GM23338 (cell line): Measurements from ENCODE around the gene NPPA. TPM values are rescaled to one million over a fixed set of nuclear protein-coding genes. Genes with fewer than 3 reads are reported as not detected.

Experiments used
- ATAC-seq: fragments of 200-7000 bp; cut with Tn5 transposase; 3 replicates; pipeline ENCODE4 v1.9.1; 2020
- DNase-seq: peaks from one replicate; pipeline ENCODE4 v3.0.0-alpha.2; 2015; ENCODE audit warnings: low spot score
- H2AFZ ChIP-seq: fragments of 200-600 bp; sonication (generic); 2 replicates; pipeline ENCODE4 v1.8.0; 2016; ENCODE audit warnings: antibody characterized with exemption, mild to moderate bottlenecking, moderate library complexity
- H3F3A ChIP-seq: fragments of 200-600 bp; sonication (generic); replicated peaks from 2 replicates; pipeline ENCODE4 v1.8.0; 2017; ENCODE audit warnings: antibody characterized with exemption, mixed run types, low read depth
- H3K27ac ChIP-seq: fragments of 200-600 bp; sonication (generic); 2 replicates; pipeline ENCODE4 v1.6.1; 2016; ENCODE audit warnings: low read depth
- H3K27me3 ChIP-seq: fragments of 200-600 bp; sonication (generic); 2 replicates; pipeline ENCODE4 v1.8.0; 2016; ENCODE audit warnings: mild to moderate bottlenecking, mixed run types, moderate library complexity; ENCODE audit not compliant: insufficient read depth
- H3K36me3 ChIP-seq: fragments of 200-600 bp; sonication (generic); 2 replicates; pipeline ENCODE4 v1.8.0; 2016; ENCODE audit warnings: mild to moderate bottlenecking; ENCODE audit not compliant: insufficient read depth
- H3K4me1 ChIP-seq: fragments of 200-600 bp; sonication (generic); 2 replicates; pipeline ENCODE4 v1.8.0; 2016; ENCODE audit warnings: mild to moderate bottlenecking, moderate library complexity; ENCODE audit not compliant: insufficient read depth
- H3K4me2 ChIP-seq: fragments of 200-600 bp; sonication (generic); 2 replicates; pipeline ENCODE4 v1.7.1; 2017; ENCODE audit warnings: mixed run types
- H3K4me3 ChIP-seq: fragments of 200-600 bp; sonication (generic); 2 replicates; pipeline ENCODE4 v1.6.1; 2016; ENCODE audit warnings: mixed run types
- H3K79me2 ChIP-seq: fragments of 200-600 bp; sonication (generic); replicated peaks from 2 replicates; pipeline ENCODE4 v1.8.0; 2017; ENCODE audit warnings: mild to moderate bottlenecking; ENCODE audit not compliant: insufficient read depth
- H3K9me2 ChIP-seq: fragments of 200-600 bp; sonication (generic); 2 replicates; pipeline ENCODE4 v1.8.0; 2017; ENCODE audit not compliant: insufficient read depth
- H4K20me1 ChIP-seq: fragments of 200-600 bp; sonication (generic); replicated peaks from 2 replicates; pipeline ENCODE4 v1.8.0; 2017; ENCODE audit warnings: mild to moderate bottlenecking; ENCODE audit not compliant: insufficient read depth
- H3K27ac Mint-ChIP-seq: 2 replicates; pipeline ENCODE4 v1.8.0; 2020; ENCODE audit warnings: inconsistent platforms, mild to moderate bottlenecking, moderate library complexity, mixed read lengths
- H3K27me3 Mint-ChIP-seq: 3 replicates; pipeline ENCODE4 v1.8.0; 2022; ENCODE audit warnings: low read depth, mild to moderate bottlenecking, moderate library complexity, mixed read lengths, inconsistent platforms; ENCODE audit not compliant: insufficient read depth, poor library complexity
- H3K36me3 Mint-ChIP-seq: 3 replicates; pipeline ENCODE4 v1.8.0; 2021; ENCODE audit warnings: low read depth, mild to moderate bottlenecking, inconsistent platforms, moderate library complexity, mixed read lengths
- H3K4me1 Mint-ChIP-seq: 3 replicates; pipeline ENCODE4 v1.8.0; 2020; ENCODE audit warnings: mild to moderate bottlenecking, inconsistent platforms, mixed read lengths
- H3K4me3 Mint-ChIP-seq: 3 replicates; pipeline ENCODE4 v1.8.0; 2021; ENCODE audit warnings: moderate library complexity, mild to moderate bottlenecking, inconsistent platforms, mixed read lengths
- H3K9me3 Mint-ChIP-seq: 3 replicates; pipeline ENCODE4 v1.8.0; 2020; ENCODE audit warnings: moderate library complexity, mild to moderate bottlenecking, inconsistent platforms, mixed read lengths
- CREB1 ChIP-seq: fragments of 250-450 bp; sonication (Bioruptor Pico); IDR thresholded peaks from 2 replicates; pipeline ENCODE4 v1.5.0; 2020; ENCODE audit warnings: low read depth, mild to moderate bottlenecking, moderate library complexity
- CTCF ChIP-seq, 2 experiments: fragments of 200-600 bp in 1 of 2; sonication (generic) in 1 of 2; conservative IDR thresholded peaks; 2 replicates each; pipeline versions ENCODE4 v1.5.1 to v1.6.1; 2016 to 2017; ENCODE audit warnings: antibody characterized with exemption in 2 of 2, low read depth in 2 of 2, mild to moderate bottlenecking in 2 of 2, moderate library complexity in 1 of 2
- STAT1 ChIP-seq: IDR thresholded peaks from one replicate; pipeline ENCODE4 v1.6.1; 2016; ENCODE audit warnings: antibody characterized with exemption; ENCODE audit not compliant: unreplicated experiment
- ZNF331 ChIP-seq: fragments of 250-450 bp; sonication (Bioruptor Pico); IDR thresholded peaks from 2 replicates; pipeline ENCODE4 v1.5.0; 2020; ENCODE audit warnings: low read depth, mild to moderate bottlenecking, moderate library complexity
- polyA plus RNA-seq: library from polyadenylated mRNA; unstranded; fragments of >200 nt; fragmentation: Nextera tagmentation; extraction: Ambion mirVana; gene quantifications from 2 replicates; pipeline ENCODE4 v1.2.1, GENCODE V29; 2016
- total RNA-seq: library from RNA; depleted of rRNA; stranded (reverse); fragments of >200 nt; shearing (Covaris generic); gene quantifications from 2 replicates; pipeline ENCODE4 v1.2.3, GENCODE V29; 2014
- TF ChIP-seq, protein P1 (sequence below): IDR thresholded peaks from one replicate; pipeline ENCODE4 v1.6.1; 2018; ENCODE audit warnings: antibody characterized with exemption; ENCODE audit not compliant: unreplicated experiment

The NPPA gene
- total and polyA plus RNA-seq, 2 experiments from 2014 or later: 0.29 TPM; not detected in 1

GRCh38 chr1:11873395-11874257, 26.0 kb upstream of the NPPA start:
- no peaks in the 10 kb centered on the region for H4K20me1 ChIP-seq
- no peaks in the 10 kb centered on the region for H3K4me1 ChIP-seq
- H3K36me3 Mint-ChIP-seq: no peaks in the 10 kb centered on the region; the same call in 2 of the 3 replicates
- H3K4me2 ChIP-seq: no peak overlapping the region
- no peak overlapping the region for H2AFZ ChIP-seq
- H3K9me2 ChIP-seq: no peaks in the 10 kb centered on the region
- no peaks in the 10 kb centered on the region for H3F3A ChIP-seq
- ATAC-seq (peak; percentile 38), DNase-seq (no peak)
- H3K79me2 ChIP-seq: no peaks in the 10 kb centered on the region
- peaks cover 17% of the 10 kb centered on the region for H3K27me3 Mint-ChIP-seq
- H3K36me3 ChIP-seq: no peaks in the 10 kb centered on the region
- H3K4me1 Mint-ChIP-seq: no peaks in the 10 kb centered on the region
- no peak overlapping the region for H3K4me3 ChIP-seq
- no peak overlapping the region for H3K27ac ChIP-seq
- H3K27ac Mint-ChIP-seq: no peak overlapping the region
- TF ChIP-seq STAT1 (no peak), CREB1 (no peak)
- H3K4me3 Mint-ChIP-seq: no peak overlapping the region
- no peaks in the 10 kb centered on the region for H3K9me3 Mint-ChIP-seq
- H3K27me3 ChIP-seq: no peaks in the 10 kb centered on the region

GRCh38 chr1:11872545-11872944, 25.0 kb upstream of the NPPA start:
- H3K36me3 Mint-ChIP-seq: no peaks in the 10 kb centered on the region; the same call in 2 of the 3 replicates
- no peak overlapping the region for H3K27ac Mint-ChIP-seq
- Histone ChIP-seq H3F3A (no peaks in the 10 kb centered on the region), H3K27ac (no peak overlapping the region), H3K9me2 (no peaks in the 10 kb centered on the region), H3K36me3 (no peaks in the 10 kb centered on the region), H3K4me3 (no peak overlapping the region), H4K20me1 (no peaks in the 10 kb centered on the region), H2AFZ (no peak overlapping the region), H3K27me3 (no peaks in the 10 kb centered on the region), H3K4me1 (no peaks in the 10 kb centered on the region), H3K79me2 (no peaks in the 10 kb centered on the region), H3K4me2 (no peak overlapping the region)
- TF ChIP-seq, protein P1, sequence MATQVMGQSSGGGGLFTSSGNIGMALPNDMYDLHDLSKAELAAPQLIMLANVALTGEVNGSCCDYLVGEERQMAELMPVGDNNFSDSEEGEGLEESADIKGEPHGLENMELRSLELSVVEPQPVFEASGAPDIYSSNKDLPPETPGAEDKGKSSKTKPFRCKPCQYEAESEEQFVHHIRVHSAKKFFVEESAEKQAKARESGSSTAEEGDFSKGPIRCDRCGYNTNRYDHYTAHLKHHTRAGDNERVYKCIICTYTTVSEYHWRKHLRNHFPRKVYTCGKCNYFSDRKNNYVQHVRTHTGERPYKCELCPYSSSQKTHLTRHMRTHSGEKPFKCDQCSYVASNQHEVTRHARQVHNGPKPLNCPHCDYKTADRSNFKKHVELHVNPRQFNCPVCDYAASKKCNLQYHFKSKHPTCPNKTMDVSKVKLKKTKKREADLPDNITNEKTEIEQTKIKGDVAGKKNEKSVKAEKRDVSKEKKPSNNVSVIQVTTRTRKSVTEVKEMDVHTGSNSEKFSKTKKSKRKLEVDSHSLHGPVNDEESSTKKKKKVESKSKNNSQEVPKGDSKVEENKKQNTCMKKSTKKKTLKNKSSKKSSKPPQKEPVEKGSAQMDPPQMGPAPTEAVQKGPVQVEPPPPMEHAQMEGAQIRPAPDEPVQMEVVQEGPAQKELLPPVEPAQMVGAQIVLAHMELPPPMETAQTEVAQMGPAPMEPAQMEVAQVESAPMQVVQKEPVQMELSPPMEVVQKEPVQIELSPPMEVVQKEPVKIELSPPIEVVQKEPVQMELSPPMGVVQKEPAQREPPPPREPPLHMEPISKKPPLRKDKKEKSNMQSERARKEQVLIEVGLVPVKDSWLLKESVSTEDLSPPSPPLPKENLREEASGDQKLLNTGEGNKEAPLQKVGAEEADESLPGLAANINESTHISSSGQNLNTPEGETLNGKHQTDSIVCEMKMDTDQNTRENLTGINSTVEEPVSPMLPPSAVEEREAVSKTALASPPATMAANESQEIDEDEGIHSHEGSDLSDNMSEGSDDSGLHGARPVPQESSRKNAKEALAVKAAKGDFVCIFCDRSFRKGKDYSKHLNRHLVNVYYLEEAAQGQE: no peak
- TF ChIP-seq CTCF (conservative IDR thresholded peaks at IDR 0.05; ENCODE audit: low read depth in 2 of 2) (no peak), ZNF331 (CRISPR knock-in tag) (no peak)
- H3K9me3 Mint-ChIP-seq: no peaks in the 10 kb centered on the region
- no peak overlapping the region for H3K4me3 Mint-ChIP-seq
- DNase-seq: no peak
- ATAC-seq: no peak
- H3K4me1 Mint-ChIP-seq: no peaks in the 10 kb centered on the region
- peaks cover 17% of the 10 kb centered on the region for H3K27me3 Mint-ChIP-seq
